GM12875 (cell line): ENCODE measurements around the gene SLC7A11.

Experiments used
- H3K4me3 ChIP-seq: one replicate; pipeline ENCODE4 v1.5.1; 2011; ENCODE audit warnings: low read depth, low read length, control low read depth
- CTCF ChIP-seq: IDR thresholded peaks from 2 replicates; pipeline ENCODE4 v1.5.1; 2011; ENCODE audit warnings: low read depth, mild to moderate bottlenecking, control low read depth, inconsistent platforms, low read length, moderate library complexity, borderline replicate concordance; ENCODE audit not compliant: insufficient read depth

SLC7A11 gene

DNA sequence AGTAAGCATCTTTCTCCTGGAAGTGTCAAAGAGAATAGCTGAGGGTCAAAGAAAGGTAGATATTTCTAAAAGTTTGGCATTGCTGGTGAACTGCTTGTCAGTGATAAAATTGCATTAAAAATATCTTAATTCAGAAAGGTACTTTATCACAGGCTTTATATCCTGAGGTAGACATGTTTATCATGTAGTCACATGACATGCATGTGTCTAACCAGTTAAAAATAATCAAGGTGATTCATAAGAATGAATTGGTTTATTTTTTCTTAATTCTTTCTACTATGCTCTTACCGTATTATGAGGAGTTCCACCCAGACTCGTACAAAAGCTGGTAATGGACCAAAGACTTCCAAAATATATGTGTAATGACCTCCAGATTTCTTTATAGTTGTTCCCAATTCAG lies 6.1 kb downstream of the SLC7A11 start:
- no peak for TF ChIP-seq CTCF
- H3K4me3 ChIP-seq, result no peak overlapping the region

- H3K4me3 ChIP-seq, result no peak overlapping the region
- TF ChIP-seq CTCF, result no peak
Measured at GRCh38 chr4:138235419-138235952, 6.7 kb downstream of the SLC7A11 start.

GRCh38 chr4:138234248-138234647 lies 7.9 kb downstream of the SLC7A11 start:
- TF ChIP-seq CTCF, result no peak
- H3K4me3 ChIP-seq, result no peak overlapping the region

DNA sequence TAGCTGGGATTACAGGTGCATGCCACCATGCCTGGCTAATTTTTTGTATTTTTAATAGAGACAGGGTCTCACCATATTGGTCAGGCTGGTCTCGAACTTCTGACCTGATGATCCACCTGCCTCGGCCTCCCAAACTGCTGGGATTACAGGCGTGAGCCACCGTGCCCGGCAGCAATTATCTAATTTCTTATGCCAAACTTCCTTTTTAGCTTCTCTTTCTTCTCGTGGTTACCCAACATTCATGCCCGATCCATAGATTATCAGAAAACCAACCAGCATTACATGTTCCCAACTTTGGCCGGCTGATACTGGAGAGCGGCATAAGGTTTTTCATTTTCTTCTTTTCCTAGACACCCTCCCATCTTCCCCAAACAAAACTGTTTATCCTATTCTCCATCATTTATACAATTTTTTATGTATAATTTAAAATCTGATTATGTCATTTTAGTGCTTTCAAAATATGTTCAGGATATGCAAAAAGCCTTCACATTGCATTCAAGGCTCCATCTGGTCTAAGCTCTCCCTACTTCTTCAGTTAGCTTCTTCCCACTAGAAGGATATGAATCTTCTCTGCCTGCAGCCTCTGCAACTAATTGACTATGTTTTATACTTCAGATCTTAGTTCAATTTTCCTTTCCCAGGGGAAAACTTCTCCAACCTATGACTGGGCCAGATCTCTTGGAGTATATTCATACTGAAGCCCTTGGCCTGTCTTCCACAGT lies 8.7 kb downstream of the SLC7A11 start:
- no peak overlapping the region for H3K4me3 ChIP-seq
- TF ChIP-seq CTCF, result no peak

DNA sequence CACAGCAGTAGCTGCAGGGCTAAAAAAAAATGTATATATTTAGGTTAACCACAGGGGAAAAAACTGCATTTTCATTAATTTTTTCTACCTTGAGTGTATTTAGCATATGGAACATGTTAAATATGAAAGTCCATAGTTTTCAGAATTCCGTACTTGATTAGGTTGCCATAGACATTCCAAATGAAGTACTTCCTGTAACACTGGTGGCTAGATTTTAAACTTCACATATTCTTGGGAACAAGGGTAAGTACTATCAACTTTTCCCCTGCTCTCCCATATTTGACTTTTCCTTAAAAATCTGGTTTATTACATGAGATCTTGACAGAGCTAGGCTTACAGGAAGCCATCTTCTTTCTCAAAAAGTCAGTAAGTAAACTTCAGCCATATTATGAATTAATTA lies 9.8 kb downstream of the SLC7A11 start:
- no peak for TF ChIP-seq CTCF
- H3K4me3 ChIP-seq, result no peak overlapping the region

GRCh38 chr4:138230048-138230447 lies 12.1 kb downstream of the SLC7A11 start:
- TF ChIP-seq CTCF, result no peak
- no peak overlapping the region for H3K4me3 ChIP-seq

GRCh38 chr4:138229160-138229559 lies 13.0 kb downstream of the SLC7A11 start:
- no peak for TF ChIP-seq CTCF
- no peak overlapping the region for H3K4me3 ChIP-seq
